ENCODE data around the gene ZDHHC6. TPM values are rescaled to one million over a fixed set of nuclear protein-coding genes. Genes with fewer than 3 reads are reported as not detected.
"Not testable (repeated sequence)": the region's sequence is repeated elsewhere in the genome, so short reads cannot be mapped to it uniquely, and the experiment has no call there.

ZDHHC6 gene, protein sequence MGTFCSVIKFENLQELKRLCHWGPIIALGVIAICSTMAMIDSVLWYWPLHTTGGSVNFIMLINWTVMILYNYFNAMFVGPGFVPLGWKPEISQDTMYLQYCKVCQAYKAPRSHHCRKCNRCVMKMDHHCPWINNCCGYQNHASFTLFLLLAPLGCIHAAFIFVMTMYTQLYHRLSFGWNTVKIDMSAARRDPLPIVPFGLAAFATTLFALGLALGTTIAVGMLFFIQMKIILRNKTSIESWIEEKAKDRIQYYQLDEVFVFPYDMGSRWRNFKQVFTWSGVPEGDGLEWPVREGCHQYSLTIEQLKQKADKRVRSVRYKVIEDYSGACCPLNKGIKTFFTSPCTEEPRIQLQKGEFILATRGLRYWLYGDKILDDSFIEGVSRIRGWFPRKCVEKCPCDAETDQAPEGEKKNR
- total RNA-seq: 11.6 TPM

GRCh38 chr10:112446855-112447619 is at the start of gene ZDHHC6, which contains the start of gene VTI1A:
Gene ZDHHC6, minus strand, starts transcription at chr10:112446914. Its CDS starts 1,478 bp downstream, at chr10:112445436.
Gene VTI1A, plus strand, starts transcription at chr10:112447215. Its CDS starts 159 bp downstream, at chr10:112447374.
- peak; percentile 76 to 91 (median 90) for DNase-seq (ENCODE audit: low read depth in 2 of 3, low spot score in 2 of 3)

DNA sequence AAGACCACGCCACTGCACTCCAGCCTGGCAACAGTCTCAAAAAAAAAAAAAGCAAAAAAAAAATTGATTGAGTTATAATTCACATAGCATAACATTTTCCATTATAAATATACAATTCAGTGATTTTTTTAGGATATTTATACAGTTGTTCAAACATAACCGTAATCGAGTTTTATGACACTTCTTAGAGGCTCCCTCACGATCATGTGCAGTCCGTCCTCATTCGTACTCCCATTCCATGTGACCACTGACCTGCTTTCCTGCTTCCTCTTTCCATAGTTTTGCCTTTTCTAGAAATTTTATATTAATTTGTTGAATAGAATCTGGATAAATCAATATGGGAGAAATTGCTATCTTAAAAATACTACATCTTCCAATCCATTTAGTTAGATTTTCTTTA is 46.0 kb upstream of the ZDHHC6 start:
- no peak for DNase-seq (ENCODE audit: low read depth in 2 of 3, low spot score in 2 of 3)

GRCh38 chr10:112491144-112491543 is 44.4 kb upstream of the ZDHHC6 start:
- no peak for DNase-seq (ENCODE audit: low read depth in 2 of 3, low spot score in 2 of 3)

DNA sequence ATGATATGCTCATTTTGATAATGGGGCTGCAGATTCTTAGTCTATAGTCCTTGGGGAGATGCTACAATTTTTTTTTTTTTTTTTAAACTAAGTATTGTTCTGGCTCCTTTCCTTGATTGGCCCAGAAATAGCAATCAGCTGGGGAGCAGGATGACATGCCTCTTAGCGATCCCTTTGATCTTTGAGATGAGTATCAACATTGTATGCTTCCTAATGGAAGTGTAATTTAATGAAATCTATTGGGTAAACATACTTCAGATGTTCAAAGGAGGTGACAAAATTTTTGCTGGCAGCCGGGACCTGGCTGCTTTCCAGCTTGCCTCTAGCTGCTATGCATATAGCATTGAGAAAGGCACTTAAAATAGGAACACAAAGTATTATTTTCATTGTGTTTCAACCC is 43.8 kb upstream of the ZDHHC6 start:
- no peak for DNase-seq (ENCODE audit: low read depth in 2 of 3, low spot score in 2 of 3)

GRCh38 chr10:112487964-112488363 is 41.2 kb upstream of the ZDHHC6 start:
- no peak for DNase-seq (ENCODE audit: low read depth in 2 of 3, low spot score in 2 of 3)

GRCh38 chr10:112484399-112484798 is 37.7 kb upstream of the ZDHHC6 start:
- no peak for DNase-seq (ENCODE audit: low read depth in 2 of 3, low spot score in 2 of 3)

DNA sequence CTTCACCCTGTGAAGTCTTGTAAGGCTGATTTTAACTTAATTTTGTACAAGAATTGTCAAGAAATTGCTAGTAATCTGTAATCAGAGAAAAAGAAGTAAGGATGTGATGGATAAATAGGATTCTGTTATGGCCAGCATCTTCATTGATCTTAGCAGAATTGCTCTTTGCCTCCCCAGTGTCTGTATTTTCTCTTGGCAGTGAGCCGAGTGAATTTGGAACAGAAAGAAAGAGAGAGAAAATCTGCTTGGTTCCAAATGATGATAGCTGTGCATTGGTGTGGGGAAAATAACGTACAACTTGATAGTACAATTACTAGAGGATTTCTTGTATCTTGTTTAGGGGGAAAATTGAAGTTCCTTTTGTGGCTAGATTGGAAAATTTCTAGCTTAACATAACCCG is 34.9 kb upstream of the ZDHHC6 start:
- DNase-seq (ENCODE audit: low read depth in 2 of 3, low spot score in 2 of 3): no peak

- peak in 2 of 3 donors; percentile 4 to 41 for DNase-seq (ENCODE audit: low read depth in 2 of 3, low spot score in 2 of 3)
Observed at GRCh38 chr10:112475575-112476218, 29.0 kb upstream of the ZDHHC6 start.

GRCh38 chr10:112471878-112472487 is 25.3 kb upstream of the ZDHHC6 start:
- peak in 2 of 3 donors; percentile 44 to 65 for DNase-seq (ENCODE audit: low read depth in 2 of 3, low spot score in 2 of 3)

DNA sequence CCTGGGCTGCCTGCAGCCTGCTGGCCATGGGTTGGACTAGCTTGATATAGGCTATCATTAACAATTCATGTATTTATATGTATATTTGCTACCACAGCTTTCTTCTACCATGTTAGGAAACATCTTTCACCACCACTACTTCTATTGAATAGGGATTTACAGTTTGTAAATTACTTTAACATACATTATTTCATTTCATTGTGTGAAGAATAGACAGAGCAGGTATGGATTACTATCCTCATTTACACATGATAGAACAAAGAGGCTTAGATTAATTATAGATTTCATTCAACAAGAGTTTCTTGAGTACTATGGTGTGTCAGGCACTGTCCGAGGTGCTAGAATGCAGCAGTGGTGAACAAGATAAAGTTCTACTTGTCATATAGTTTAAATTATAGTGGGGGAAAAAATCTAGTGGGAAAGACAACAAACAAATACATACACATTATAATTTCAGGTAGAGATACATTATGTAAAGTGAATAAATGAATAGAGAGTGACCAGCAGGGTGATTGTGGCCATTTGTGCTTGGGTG is 20.9 kb upstream of the ZDHHC6 start:
- no peak for DNase-seq (ENCODE audit: low read depth in 2 of 3, low spot score in 2 of 3)

GRCh38 chr10:112466802-112467201 is 20.1 kb upstream of the ZDHHC6 start:
- no peak for DNase-seq (ENCODE audit: low read depth in 2 of 3, low spot score in 2 of 3)

- DNase-seq (ENCODE audit: low read depth in 2 of 3, low spot score in 2 of 3): no peak
Observed at GRCh38 chr10:112465299-112465883, 18.7 kb upstream of the ZDHHC6 start.

DNA sequence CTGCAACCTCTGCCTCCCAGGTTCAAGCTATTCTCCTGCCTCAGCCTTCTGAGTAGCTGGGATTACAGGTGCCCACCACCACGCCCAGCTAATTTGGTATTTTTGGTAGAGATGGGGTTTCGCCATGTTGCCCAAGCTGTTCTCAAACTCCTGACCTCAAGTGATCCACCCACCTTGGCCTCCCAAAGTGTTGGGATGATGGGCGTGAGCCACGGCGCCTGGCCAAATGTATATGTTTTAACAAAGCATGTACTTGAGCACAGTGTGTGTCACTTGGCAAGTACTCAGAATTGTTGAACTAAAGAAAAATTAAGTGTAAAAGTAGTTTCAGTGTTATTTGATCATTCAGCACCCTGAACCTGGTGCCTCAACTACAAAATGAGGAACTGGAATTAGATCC is 17.4 kb upstream of the ZDHHC6 start:
- DNase-seq (ENCODE audit: low read depth in 2 of 3, low spot score in 2 of 3): not testable (repeated sequence)

- no peak for DNase-seq (ENCODE audit: low read depth in 2 of 3, low spot score in 2 of 3)
Observed at GRCh38 chr10:112461029-112461887, 14.5 kb upstream of the ZDHHC6 start.

DNA sequence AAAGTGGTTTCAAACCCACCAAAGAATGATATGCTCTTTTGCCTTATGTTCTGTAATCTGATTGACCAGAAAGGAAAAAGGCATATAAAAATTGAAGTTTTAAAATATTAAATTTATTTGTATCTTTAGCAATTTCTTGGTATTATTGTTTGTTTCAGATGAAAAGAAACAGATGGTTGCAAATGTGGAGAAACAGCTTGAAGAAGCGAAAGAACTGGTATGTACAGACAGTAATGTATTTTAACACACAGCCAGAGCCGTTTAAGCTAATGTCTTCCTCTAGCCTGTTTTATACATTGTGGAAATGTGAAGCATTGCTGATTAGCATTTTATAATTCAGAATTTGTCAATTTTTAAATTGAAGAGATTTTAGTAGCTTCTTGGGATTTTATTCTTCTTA is 13.7 kb upstream of the ZDHHC6 start:
- DNase-seq (ENCODE audit: low read depth in 2 of 3, low spot score in 2 of 3): no peak

- DNase-seq (ENCODE audit: low read depth in 2 of 3, low spot score in 2 of 3): peak in 2 of 3 donors; percentile 10 to 26
Observed at GRCh38 chr10:112456533-112456932, 9.8 kb upstream of the ZDHHC6 start.

DNA sequence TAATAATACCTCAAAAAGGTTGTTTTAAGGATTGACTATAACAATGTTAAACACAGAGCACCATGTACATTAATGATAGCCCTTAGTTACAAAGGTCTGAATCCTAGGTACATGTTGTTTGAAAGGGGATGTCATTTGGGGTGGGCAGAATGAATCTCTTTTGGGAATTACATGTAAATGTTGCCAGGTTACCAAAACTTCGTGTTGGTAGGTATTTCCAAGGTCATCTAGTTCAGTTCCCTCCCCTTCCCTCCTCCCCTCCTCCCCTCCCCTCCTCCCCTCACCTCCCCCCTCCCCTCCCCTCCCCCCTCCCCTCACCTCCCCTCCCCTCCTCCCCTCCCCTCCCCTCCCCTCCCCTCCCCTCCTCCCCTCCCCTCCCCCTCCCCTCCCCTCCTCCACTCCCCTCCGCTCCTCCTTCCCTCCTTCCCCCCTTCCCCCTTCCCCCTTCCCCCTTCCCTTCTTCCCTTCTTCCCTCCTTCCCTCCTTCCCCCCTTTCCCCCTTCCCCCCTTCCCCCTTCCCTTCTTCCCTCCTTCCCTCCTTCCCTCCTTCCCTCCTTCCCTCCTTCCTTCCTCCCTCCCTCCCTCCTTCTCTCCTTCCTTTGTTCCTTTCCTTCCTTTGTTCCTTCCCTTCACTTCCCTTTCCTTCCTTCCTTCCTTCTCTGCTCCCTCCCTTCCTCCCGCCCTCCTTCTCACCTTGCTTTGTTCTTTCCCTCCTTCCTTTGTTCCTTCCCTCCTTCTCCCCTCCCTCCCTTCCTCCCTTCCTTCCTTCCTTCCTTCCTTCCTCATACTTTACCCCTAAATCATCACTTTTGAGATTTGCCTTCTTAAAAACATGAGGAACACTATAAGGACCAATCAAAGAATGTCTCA is 8.4 kb upstream of the ZDHHC6 start:
- no peak for DNase-seq (ENCODE audit: low read depth in 2 of 3, low spot score in 2 of 3)

- no peak for DNase-seq (ENCODE audit: low read depth in 2 of 3, low spot score in 2 of 3)
Observed at GRCh38 chr10:112448888-112449287, 2.2 kb upstream of the ZDHHC6 start.
